ENCODE data around the gene SLCO3A1. TPM values are rescaled to one million over a fixed set of nuclear protein-coding genes. Genes with fewer than 3 reads are reported as not detected.

Gene SLCO3A1
- total RNA-seq, 1 experiment from 2014 or later, result 37.8 TPM

DNA sequence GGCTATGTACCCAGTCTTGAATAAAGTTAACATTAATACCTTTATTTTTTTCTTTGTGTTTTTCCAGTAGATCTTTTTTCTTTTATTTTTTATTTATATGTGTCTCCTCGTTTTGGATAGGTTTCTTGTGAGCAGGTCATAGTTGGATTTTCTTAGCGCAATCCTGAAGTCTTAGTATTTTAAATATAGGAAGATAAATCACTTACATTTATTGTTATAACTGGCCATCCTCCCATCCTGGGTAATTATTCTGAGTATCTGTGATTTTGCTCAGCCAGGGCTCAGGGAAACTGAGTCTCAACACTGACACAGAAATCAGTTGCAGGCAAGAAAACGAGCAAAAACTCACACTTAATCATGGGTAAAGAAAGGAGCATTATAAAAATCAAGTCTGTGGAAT is 11.6 kb upstream of the SLCO3A1 start:
- intact Hi-C loops (cut with micrococcal nuclease; ENCODE audit: unreplicated experiment), result loop anchor here (5.0 kb wide), 1 partner anchor 130 kb away; no protein-coding TSS in a partner anchor
- no peak overlapping the region for H2AFZ ChIP-seq
- no peak overlapping the region for H3K4me2 ChIP-seq
- H3K27me3 ChIP-seq (ENCODE audit: insufficient read depth, low read depth), result no peaks in the 10 kb centered on the region
- no TSS peak for BruUV-seq (replicated peaks)
- no peak for TF ChIP-seq CTCF (conservative IDR thresholded peaks at IDR 0.05)
- TF ChIP-seq EZH2 (IDR thresholded peaks at IDR 0.05; ENCODE audit: low read depth), result no peak
- ChIA-PET POLR2A (ENCODE audit: unreplicated experiment) (no interaction called here), CTCF (no interaction called here)
- no peaks in the 10 kb centered on the region for H3K79me2 ChIP-seq (ENCODE audit: low read depth)
- DNase-seq, result no peak
- H4K20me1 ChIP-seq (ENCODE audit: insufficient read depth), result no peaks in the 10 kb centered on the region
- no peaks in the 10 kb centered on the region for H3K9me3 ChIP-seq (ENCODE audit: insufficient read depth, low read depth)
- no peaks in the 10 kb centered on the region for H3K36me3 ChIP-seq (ENCODE audit: low read depth)
- H3K27ac ChIP-seq, result no peak overlapping the region
- H3K4me3 ChIP-seq, result no peak overlapping the region
- H3K4me1 ChIP-seq (replicated peaks; ENCODE audit: insufficient read depth), result no peaks in the 10 kb centered on the region
- no peaks in the 10 kb centered on the region for H3K9me2 ChIP-seq (ENCODE audit: insufficient read depth)
- H3F3A ChIP-seq (ENCODE audit: insufficient read depth, low read depth), result no peaks in the 10 kb centered on the region

DNA sequence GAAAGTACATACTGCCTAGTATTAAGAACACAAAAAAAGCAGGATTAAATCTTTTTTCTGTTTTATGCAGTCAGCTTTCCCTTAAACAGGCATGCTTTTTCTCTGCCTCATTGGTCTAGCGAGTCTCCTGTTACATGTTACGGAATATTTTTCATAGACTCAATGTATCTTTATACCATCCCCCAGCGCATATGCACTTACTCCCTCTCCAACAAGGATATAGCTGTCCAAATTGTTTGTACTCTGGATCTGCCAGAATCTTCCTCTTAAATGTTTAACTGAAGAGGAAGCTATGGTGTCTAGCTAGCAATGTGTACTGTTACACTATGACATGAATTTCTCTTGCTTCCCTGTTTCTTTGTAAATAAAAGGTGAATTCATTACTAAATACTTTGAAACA is 9.2 kb upstream of the SLCO3A1 start:
- no peaks in the 10 kb centered on the region for H3K9me3 ChIP-seq (ENCODE audit: insufficient read depth, low read depth)
- H3K27me3 ChIP-seq (ENCODE audit: insufficient read depth, low read depth), result no peaks in the 10 kb centered on the region
- ChIA-PET POLR2A (ENCODE audit: unreplicated experiment) (interaction anchor here (0.6 kb wide), 1 partner anchor 976 kb away, joined by 3 read pairs; no protein-coding TSS in a partner anchor), CTCF (no interaction called here)
- no TSS peak for BruUV-seq (replicated peaks)
- H3K36me3 ChIP-seq (ENCODE audit: low read depth), result no peaks in the 10 kb centered on the region
- no peak overlapping the region for H3K4me3 ChIP-seq
- no peak overlapping the region for H3K4me2 ChIP-seq
- no peak for TF ChIP-seq EZH2 (IDR thresholded peaks at IDR 0.05; ENCODE audit: low read depth)
- TF ChIP-seq CTCF (conservative IDR thresholded peaks at IDR 0.05), result no peak
- intact Hi-C loops (cut with micrococcal nuclease; ENCODE audit: unreplicated experiment), result loop anchor here (5.0 kb wide), 1 partner anchor 132 kb away; no protein-coding TSS in a partner anchor
- DNase-seq, result no peak
- 0 out of 2 replicates have a peak, but pooled peaks cover 5% of the 10 kb centered on the region for H3K9me2 ChIP-seq (ENCODE audit: insufficient read depth)
- H2AFZ ChIP-seq, result no peak overlapping the region
- H3F3A ChIP-seq (ENCODE audit: insufficient read depth, low read depth), result no peaks in the 10 kb centered on the region
- no peaks in the 10 kb centered on the region for H3K4me1 ChIP-seq (replicated peaks; ENCODE audit: insufficient read depth)
- no peaks in the 10 kb centered on the region for H4K20me1 ChIP-seq (ENCODE audit: insufficient read depth)
- H3K79me2 ChIP-seq (ENCODE audit: low read depth), result no peaks in the 10 kb centered on the region
- no peak overlapping the region for H3K27ac ChIP-seq

GRCh38 chr15:91844928-91845327 is 8.6 kb upstream of the SLCO3A1 start:
- ChIA-PET CTCF (interaction anchor here (0.6 kb wide), 1 partner anchor 424 kb away, joined by 18 read pairs; no protein-coding TSS in a partner anchor), POLR2A (ENCODE audit: unreplicated experiment) (interaction anchor here (0.6 kb wide), 1 partner anchor 976 kb away, joined by 3 read pairs; no protein-coding TSS in a partner anchor)

More at GRCh38 chr15:91844928-91845327, 8.6 kb upstream of the SLCO3A1 start:
- Histone ChIP-seq H3K9me3 (ENCODE audit: insufficient read depth, low read depth) (no peaks in the 10 kb centered on the region), H3K4me1 (replicated peaks; ENCODE audit: insufficient read depth) (no peaks in the 10 kb centered on the region), H3K9me2 (ENCODE audit: insufficient read depth) (0 out of 2 replicates have a peak, but pooled peaks cover 5% of the 10 kb centered on the region), H3F3A (ENCODE audit: insufficient read depth, low read depth) (no peaks in the 10 kb centered on the region), H3K27me3 (ENCODE audit: insufficient read depth, low read depth) (no peaks in the 10 kb centered on the region), H4K20me1 (ENCODE audit: insufficient read depth) (no peaks in the 10 kb centered on the region), H3K4me2 (no peak overlapping the region), H2AFZ (no peak overlapping the region), H3K27ac (no peak overlapping the region), H3K36me3 (ENCODE audit: low read depth) (no peaks in the 10 kb centered on the region), H3K4me3 (no peak overlapping the region), H3K79me2 (ENCODE audit: low read depth) (no peaks in the 10 kb centered on the region)
- TF ChIP-seq CTCF (conservative IDR thresholded peaks at IDR 0.05), result no peak
- TF ChIP-seq EZH2 (IDR thresholded peaks at IDR 0.05; ENCODE audit: low read depth), result no peak
- intact Hi-C loops (cut with micrococcal nuclease; ENCODE audit: unreplicated experiment), result loop anchor here (5.0 kb wide), 1 partner anchor 133 kb away; no protein-coding TSS in a partner anchor
- DNase-seq, result no peak
- no TSS peak for BruUV-seq (replicated peaks)

Data from PC-9 (cell line).